H1 (cell line): ENCODE measurements around the gene PODN. TPM values are rescaled to one million over a fixed set of nuclear protein-coding genes. Genes with fewer than 3 reads are reported as not detected.
A peak's percentile ranks its signal among the peaks of the same experiment; 100 is the strongest.

Experiments used
- CTCF ChIA-PET: fragments of 300-600 bp; sonication (Branson Sonifier 250); formaldehyde crosslinking; loops from one replicate; lab custom pipeline; 2021; ENCODE audit not compliant: partially characterized antibody; lab: Charles Lee
- POLR2A ChIA-PET: fragments of 300-600 bp; sonication (Branson Sonifier 250); formaldehyde crosslinking; loops from one replicate; lab custom pipeline; 2021; ENCODE audit warnings: inconsistent platforms; ENCODE audit not compliant: partially characterized antibody; lab: Charles Lee
- DNase-seq, 2 experiments: peaks; one replicate each; pipeline versions ENCODE4 v3.0.0 to v3.0.0-alpha.2; 2010 to 2022; ENCODE audit warnings: low spot score in 2 of 2, low read depth in 1 of 2, mixed read lengths in 1 of 2
- FAIRE-seq: peaks from 2 replicates; lab custom pipeline; 2011; peaks lifted over from hg19 to GRCh38; lab: Jason Lieb, UNC
- H2AFZ ChIP-seq: 2 replicates; pipeline ENCODE4 v1.8.1; 2012; ENCODE audit warnings: low read length, inconsistent platforms
- H2AK5ac ChIP-seq: 2 replicates; pipeline ENCODE4 v1.6.1; 2013; ENCODE audit warnings: low read depth, low read length
- H2BK120ac ChIP-seq: replicated peaks from 2 replicates; pipeline ENCODE3; 2013; ENCODE audit warnings: low read depth, low read length, inconsistent platforms
- H2BK12ac ChIP-seq: 2 replicates; pipeline ENCODE4 v1.6.1; 2013; ENCODE audit warnings: low read depth, low read length
- H2BK15ac ChIP-seq: 2 replicates; pipeline ENCODE4 v1.6.1; 2013; ENCODE audit warnings: low read length
- H2BK20ac ChIP-seq: 2 replicates; pipeline ENCODE4 v1.6.1; 2013; ENCODE audit warnings: low read length
- H2BK5ac ChIP-seq: 2 replicates; pipeline ENCODE4 v1.6.1; 2013; ENCODE audit warnings: low read depth, low read length
- H3K14ac ChIP-seq: 2 replicates; pipeline ENCODE4 v1.6.1; 2013; ENCODE audit warnings: inconsistent platforms; ENCODE audit not compliant: insufficient read length
- H3K18ac ChIP-seq: 2 replicates; pipeline ENCODE4 v1.6.1; 2013; ENCODE audit warnings: low read length; ENCODE audit errors: extremely low read depth
- H3K23ac ChIP-seq: 2 replicates; pipeline ENCODE4 v1.6.1; 2013; ENCODE audit warnings: inconsistent platforms; ENCODE audit not compliant: insufficient read length
- H3K23me2 ChIP-seq: 2 replicates; pipeline ENCODE4 v1.6.1; 2013; ENCODE audit warnings: low read depth, low read length
- H3K27ac ChIP-seq: 2 replicates; pipeline ENCODE4 v1.6.1; 2011; ENCODE audit warnings: low read depth, low read length, inconsistent platforms
- H3K27me3 ChIP-seq, 4 experiments: replicated peaks in 1 of 4; 1 replicate in 1 of 4; 2 replicates in 3 of 4; pipeline versions ENCODE4 v1.6.1 to v1.8.1; 2011 to 2013; ENCODE audit warnings: low read length in 3 of 4, mild to moderate bottlenecking in 3 of 4, inconsistent platforms in 2 of 4, mixed read lengths in 2 of 4, moderate library complexity in 1 of 4; ENCODE audit not compliant: control insufficient read depth in 3 of 4, insufficient read depth in 3 of 4; ENCODE audit errors: extremely low read depth in 1 of 4
- H3K36me3 ChIP-seq, 4 experiments: 2 replicates each; pipeline versions ENCODE4 v1.6.1 to v1.8.1; 2011 to 2013; ENCODE audit warnings: mild to moderate bottlenecking in 4 of 4, low read length in 3 of 4, moderate library complexity in 2 of 4, control low read depth in 1 of 4, inconsistent platforms in 1 of 4; ENCODE audit not compliant: insufficient read depth in 4 of 4, control insufficient read depth in 2 of 4
- H3K4ac ChIP-seq: replicated peaks from 2 replicates; pipeline ENCODE3; 2013; ENCODE audit warnings: low read length, low read depth, mixed read lengths, inconsistent platforms; ENCODE audit not compliant: insufficient read length
- H3K4me1 ChIP-seq, 4 experiments: replicated peaks in 1 of 4; 1 replicate in 1 of 4; 2 replicates in 3 of 4; pipeline versions ENCODE4 v1.6.1 to v1.8.1; 2011 to 2013; ENCODE audit warnings: low read length in 3 of 4, inconsistent platforms in 2 of 4, mixed read lengths in 1 of 4; ENCODE audit not compliant: insufficient read depth in 4 of 4, control insufficient read depth in 3 of 4
- H3K4me2 ChIP-seq, 2 experiments: 2 replicates each; pipeline versions ENCODE4 v1.6.1 to v1.8.1; 2011 to 2013; ENCODE audit warnings: low read depth in 2 of 2, low read length in 2 of 2, control low read depth in 1 of 2, inconsistent platforms in 1 of 2, mild to moderate bottlenecking in 1 of 2; ENCODE audit not compliant: insufficient read depth in 1 of 2
- H3K4me3 ChIP-seq, 4 experiments: fragments of 200-600, 300-600 bp in 1 of 4; sonication (generic), shearing (Covaris generic), sonication (Bioruptor Twin) in 1 of 4; 2 replicates each; pipeline versions ENCODE4 v1.5.1 to v1.8.1; 2011 to 2016; ENCODE audit warnings: low read length in 4 of 4, low read depth in 3 of 4, control low read depth in 2 of 4, inconsistent platforms in 2 of 4, mild to moderate bottlenecking in 2 of 4, mixed read lengths in 1 of 4, moderate library complexity in 1 of 4; ENCODE audit not compliant: insufficient read depth in 2 of 4; ENCODE audit errors: extremely low read depth in 1 of 4
- H3K56ac ChIP-seq: replicated peaks from 2 replicates; pipeline ENCODE3; 2013; ENCODE audit warnings: low read depth, mild to moderate bottlenecking, mixed read lengths, low read length, inconsistent platforms; ENCODE audit not compliant: insufficient read length
- H3K79me1 ChIP-seq: 2 replicates; pipeline ENCODE4 v1.6.1; 2013; ENCODE audit warnings: low read depth, low read length, control low read depth
- H3K79me2 ChIP-seq, 2 experiments: 2 replicates each; pipeline versions ENCODE4 v1.6.1 to v1.8.1; 2012 to 2013; ENCODE audit warnings: low read length in 2 of 2, mild to moderate bottlenecking in 2 of 2, inconsistent platforms in 1 of 2; ENCODE audit not compliant: insufficient read depth in 2 of 2, control insufficient read depth in 1 of 2
- H3K9ac ChIP-seq, 4 experiments: replicated peaks in 1 of 4; 1 replicate in 1 of 4; 2 replicates in 3 of 4; pipeline versions ENCODE4 v1.6.1 to v1.8.1; 2011 to 2013; ENCODE audit warnings: low read depth in 3 of 4, low read length in 3 of 4, control low read depth in 2 of 4, mild to moderate bottlenecking in 2 of 4, moderate library complexity in 2 of 4, inconsistent platforms in 1 of 4; ENCODE audit errors: extremely low read depth in 1 of 4
- H3K9me3 ChIP-seq, 2 experiments: 2 replicates each; pipeline versions ENCODE4 v1.6.1 to v1.8.1; 2012 to 2013; ENCODE audit warnings: mild to moderate bottlenecking in 2 of 2, moderate library complexity in 2 of 2, control low read depth in 1 of 2, inconsistent platforms in 1 of 2, low read depth in 1 of 2, low read length in 1 of 2, mixed read lengths in 1 of 2; ENCODE audit not compliant: insufficient read depth in 2 of 2
- H4K20me1 ChIP-seq, 2 experiments: replicated peaks in 1 of 2; 2 replicates each; pipeline versions ENCODE3 to v1.8.1; 2011 to 2013; ENCODE audit warnings: inconsistent platforms in 2 of 2, low read length in 2 of 2, mild to moderate bottlenecking in 1 of 2; ENCODE audit not compliant: insufficient read depth in 2 of 2, control insufficient read depth in 1 of 2
- H4K5ac ChIP-seq: 2 replicates; pipeline ENCODE4 v1.6.1; 2013; ENCODE audit warnings: low read length, low read depth, mixed read lengths, inconsistent platforms; ENCODE audit not compliant: insufficient read length
- H4K8ac ChIP-seq: 2 replicates; pipeline ENCODE4 v1.8.0; 2013; ENCODE audit warnings: mild to moderate bottlenecking, moderate library complexity, low read length, inconsistent platforms; ENCODE audit not compliant: insufficient read depth; ENCODE audit errors: extremely low read depth
- H4K91ac ChIP-seq: replicated peaks from 2 replicates; pipeline ENCODE3; 2013; ENCODE audit warnings: low read length, mixed read lengths, inconsistent platforms; ENCODE audit not compliant: insufficient read length
- ASH2L ChIP-seq: fragments of 200-600, 300-600 bp; sonication (generic); IDR thresholded peaks from one replicate; pipeline ENCODE4 v1.7.1; 2017; ENCODE audit warnings: low read length
- CBX8 ChIP-seq: fragments of 300-800, 300-1000 bp; sonication (generic); IDR thresholded peaks from 2 replicates; pipeline ENCODE4 v1.7.1; 2016; ENCODE audit warnings: low read depth, low read length, borderline replicate concordance
- CEBPB ChIP-seq: IDR thresholded peaks from 2 replicates; pipeline ENCODE4 v1.6.1; 2012; ENCODE audit warnings: low read depth, low read length
- E2F6 ChIP-seq: IDR thresholded peaks from 2 replicates; pipeline ENCODE4 v1.6.1; 2012; ENCODE audit warnings: inconsistent platforms
- EZH2 ChIP-seq: fragments of 200-600 bp; sonication (generic); IDR thresholded peaks from 2 replicates; pipeline ENCODE4 v1.7.1; 2012; ENCODE audit warnings: low read depth, mild to moderate bottlenecking, moderate library complexity, low read length, inconsistent platforms; ENCODE audit not compliant: severe bottlenecking
- FOSL1 ChIP-seq: IDR thresholded peaks from 2 replicates; pipeline ENCODE4 v1.6.1; 2011; ENCODE audit warnings: mild to moderate bottlenecking, low read depth, low read length, moderate library complexity; ENCODE audit not compliant: insufficient read depth
- MAFK ChIP-seq: IDR thresholded peaks from 2 replicates; pipeline ENCODE4 v1.6.1; 2012; ENCODE audit warnings: low read depth, mild to moderate bottlenecking, improper control_type of control experiment, low read length
- NRF1 ChIP-seq: IDR thresholded peaks from 2 replicates; pipeline ENCODE4 v1.6.1; 2011; ENCODE audit warnings: mild to moderate bottlenecking, low read depth, low read length, improper control_type of control experiment
- SIX5 ChIP-seq: IDR thresholded peaks from 2 replicates; pipeline ENCODE4 v1.6.1; 2011; ENCODE audit warnings: mild to moderate bottlenecking, low read depth, low read length
- SUZ12 ChIP-seq: fragments of 200-600 bp; sonication (generic); IDR thresholded peaks from 2 replicates; pipeline ENCODE4 v1.6.1; 2012; ENCODE audit warnings: mild to moderate bottlenecking, inconsistent platforms, low read length, moderate library complexity, mixed read lengths
- TEAD4 ChIP-seq: IDR thresholded peaks from 2 replicates; pipeline ENCODE4 v1.6.1; 2012; ENCODE audit warnings: low read depth, low read length, inconsistent platforms, mixed read lengths
- YY1 ChIP-seq: IDR thresholded peaks from 2 replicates; pipeline ENCODE4 v1.6.1; 2011; ENCODE audit warnings: low read depth, mild to moderate bottlenecking, low read length
- WGBS, 2 experiments: shearing (Covaris generic) in 1 of 2; methylation state at CpG; one replicate each; pipeline versions ENCODE4 v1.1.6 to v1.1.7; 2013 to 2015; ENCODE audit warnings: low lambda C conversion rate in 2 of 2, mixed read lengths in 2 of 2, inconsistent platforms in 1 of 2, low coverage in 1 of 2, missing lambda C conversion rate in 1 of 2; ENCODE audit not compliant: insufficient replicate concordance in 2 of 2, insufficient coverage in 1 of 2, insufficient read length in 1 of 2; ENCODE audit errors: extremely low coverage in 1 of 2, missing lambda C conversion rate in 1 of 2; 5-methylcytosine and 5-hydroxymethylcytosine counted together
- polyA plus RNA-seq, 7 experiments: library from polyadenylated mRNA; depleted of rRNA in 3 of 7; stranded (reverse) in 5 of 7; unstranded in 2 of 7; fragments of >200 nt in 5 of 7; fragments of 200-250 nt in 2 of 7; gene quantifications; 1 replicate in 5 of 7; 2 replicates in 1 of 7; 4 replicates in 1 of 7; pipeline versions ENCODE4 v1.2.1 to v1.2.3, GENCODE V29; 2011 to 2013; ENCODE audit warnings: missing spikeins in 2 of 7, mixed read lengths in 2 of 7
- total RNA-seq: library from RNA; stranded (reverse); fragmentation: NEBNext Ultra II Directional; extraction: Animal tissue kit (Norgen Biotek cat#: 25700); gene quantifications from 2 replicates; pipeline ENCODE4 v1.2.1, GENCODE V29; 2021

The PODN gene
- total and polyA plus RNA-seq, 2 of the 8 experiments (the other 6 are each of a cell fraction or from before 2014, with no cell fraction given): 0.11 to 0.17 TPM

GRCh38 chr1:53061123-53061858, 722 bp upstream of the PODN start:
- WGBS, 2 experiments: 58% methylated on average over 16 of the region's 19 CpGs; no CpG with 5 or more reads in 1 of the 2 experiments
- ChIA-PET CTCF (interaction anchor here (0.5 to 2.4 kb wide), 11 partner anchors 10 to 985 kb away, joined by 3 to 6 read pairs (median 4); partner anchors contain the start of gene ECHDC2), POLR2A (no interaction called here)
- no peaks in the 10 kb centered on the region for H3K36me3 ChIP-seq
- H4K91ac ChIP-seq: peak overlapping the region; percentile 26
- H2BK12ac ChIP-seq: no peak overlapping the region
- no peak overlapping the region for H2AK5ac ChIP-seq
- H4K5ac ChIP-seq: no peak overlapping the region
- no peak overlapping the region for H3K4ac ChIP-seq
- FAIRE-seq (no peak), DNase-seq (peak in 1 of 2 experiments; percentile 60)
- no peak overlapping the region for H3K14ac ChIP-seq
- no peak overlapping the region; a peak in 2 of 7 replicates for H3K9ac ChIP-seq
- no peaks in the 10 kb centered on the region for H3K79me2 ChIP-seq
- no peaks in the 10 kb centered on the region for H3K9me3 ChIP-seq
- peaks cover 30 to 56% (median 50%) of the 10 kb centered on the region in 4 experiments for H3K27me3 ChIP-seq
- H3K79me1 ChIP-seq: no peaks in the 10 kb centered on the region
- no peak overlapping the region; the same call in 1 of the 2 replicates for H4K8ac ChIP-seq
- no peak overlapping the region for H2BK20ac ChIP-seq
- no peak overlapping the region for H2BK15ac ChIP-seq
- TF ChIP-seq CBX8: no peak
- TF ChIP-seq E2F6: 0 out of 2 replicates have a peak, but pooled peaks have one; percentile 22
- TF ChIP-seq FOSL1: no peak
- TF ChIP-seq MAFK: no peak
- TF ChIP-seq NRF1: no peak
- TF ChIP-seq ASH2L: no peak
- TF ChIP-seq SUZ12: peak; percentile 18; the same call in 1 of the 2 replicates
- TF ChIP-seq YY1: no peak
- TF ChIP-seq CEBPB: peak; percentile 71; the same call in 1 of the 2 replicates
- no peak for TF ChIP-seq SIX5
- no peak for TF ChIP-seq TEAD4
- TF ChIP-seq EZH2: peak; percentile 51
- H3K23me2 ChIP-seq: peaks cover 11% of the 10 kb centered on the region; the same call in 1 of the 2 replicates
- H4K20me1 ChIP-seq: no peaks in the 10 kb centered on the region
- no peak overlapping the region for H3K27ac ChIP-seq
- no peak overlapping the region for H3K23ac ChIP-seq
- no peak overlapping the region; the same call in 1 of the 2 replicates for H3K18ac ChIP-seq
- peak overlapping the region; percentile 27 to 69 (median 30); a peak in 7 of 8 replicates for H3K4me3 ChIP-seq
- no peak overlapping the region for H2BK120ac ChIP-seq
- H3K4me1 ChIP-seq: peaks cover 0 to 9% (median 3%) of the 10 kb centered on the region in 4 experiments; a peak in 5 of 7 replicates
- no peak overlapping the region for H3K56ac ChIP-seq
- peak overlapping the region; percentile 45; the same call in 1 of the 2 replicates for H2AFZ ChIP-seq
- no peak overlapping the region for H2BK5ac ChIP-seq
- peak overlapping the region; percentile 78 to 95 for H3K4me2 ChIP-seq
